ENCODE results near the gene SLC25A21.

- TF ChIP-seq CTCF (IDR thresholded peaks at IDR 0.05) = no peak
- no peak for TF ChIP-seq MAFK (IDR thresholded peaks at IDR 0.05; ENCODE audit: partially characterized antibody)
- no peak for TF ChIP-seq FOSB (CRISPR knock-in tag; IDR thresholded peaks at IDR 0.05)
- no peak for TF ChIP-seq SMC3 (IDR thresholded peaks at IDR 0.05)
- no peak for TF ChIP-seq POLR2A (IDR thresholded peaks at IDR 0.05; ENCODE audit: low read length)
- TF ChIP-seq PBX3 (IDR thresholded peaks at IDR 0.05) = no peak
- no peak for TF ChIP-seq ELK1 (IDR thresholded peaks at IDR 0.05; ENCODE audit: low read depth, low read length)
- no peak for TF ChIP-seq MAZ (IDR thresholded peaks at IDR 0.05; ENCODE audit: borderline replicate concordance, low read depth, low read length)
- TF ChIP-seq REST (IDR thresholded peaks at IDR 0.05) = no peak
- no peak for TF ChIP-seq E2F6 (IDR thresholded peaks at IDR 0.05; ENCODE audit: borderline replicate concordance, low read depth)
Measured at GRCh38 chr14:36700651-36701050, 471.8 kb downstream of the SLC25A21 start.
